Activated CD4-positive, alpha-beta T cell treated with anti-CD3 and anti-CD28 coated beads, Interleukin-2, Interleukin-4, amounts not matched to agents 100 ng/mL and 50 ng/mL, durations not matched to agents 16 hours and 8 hours (primary cell): ENCODE data around the gene SPPL2C.

Source experiments
- DNase-seq: peaks from one replicate; pipeline ENCODE4 v3.0.0-alpha.2; 2020; ENCODE audit warnings: low spot score

SPPL2C gene

DNA sequence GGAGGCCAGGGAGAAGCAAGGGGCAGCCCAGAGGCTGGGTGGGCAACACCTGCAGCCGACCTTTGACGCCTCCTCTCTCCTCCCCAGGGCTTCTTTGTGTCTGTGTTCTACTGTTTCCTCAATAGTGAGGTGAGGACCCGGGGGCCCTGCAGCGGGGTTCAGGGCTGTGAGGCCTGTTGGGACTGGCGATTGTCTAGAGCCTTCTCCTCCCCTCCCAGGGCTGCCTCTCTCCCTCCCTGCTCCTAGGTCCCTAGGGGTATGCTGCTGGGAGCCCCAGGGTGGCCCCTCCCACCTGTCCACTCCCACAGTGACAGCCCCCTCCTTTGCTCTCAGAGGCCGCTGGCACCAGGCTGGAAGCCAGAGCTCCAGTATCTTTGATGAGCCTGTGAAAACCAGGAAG is 10.8 kb upstream of the SPPL2C start:
- DNase-seq: no peak

- DNase-seq: no peak
Measured at GRCh38 chr17:45834471-45835396, 9.9 kb upstream of the SPPL2C start.

GRCh38 chr17:45835481-45835880 is 9.2 kb upstream of the SPPL2C start:
- no peak for DNase-seq

- no peak for DNase-seq
Measured at GRCh38 chr17:45836047-45837044, 8.3 kb upstream of the SPPL2C start.

- DNase-seq: no peak
Measured at GRCh38 chr17:45837187-45837586, 7.5 kb upstream of the SPPL2C start.

GRCh38 chr17:45837603-45838002 is 7.1 kb upstream of the SPPL2C start:
- DNase-seq: no peak

DNA sequence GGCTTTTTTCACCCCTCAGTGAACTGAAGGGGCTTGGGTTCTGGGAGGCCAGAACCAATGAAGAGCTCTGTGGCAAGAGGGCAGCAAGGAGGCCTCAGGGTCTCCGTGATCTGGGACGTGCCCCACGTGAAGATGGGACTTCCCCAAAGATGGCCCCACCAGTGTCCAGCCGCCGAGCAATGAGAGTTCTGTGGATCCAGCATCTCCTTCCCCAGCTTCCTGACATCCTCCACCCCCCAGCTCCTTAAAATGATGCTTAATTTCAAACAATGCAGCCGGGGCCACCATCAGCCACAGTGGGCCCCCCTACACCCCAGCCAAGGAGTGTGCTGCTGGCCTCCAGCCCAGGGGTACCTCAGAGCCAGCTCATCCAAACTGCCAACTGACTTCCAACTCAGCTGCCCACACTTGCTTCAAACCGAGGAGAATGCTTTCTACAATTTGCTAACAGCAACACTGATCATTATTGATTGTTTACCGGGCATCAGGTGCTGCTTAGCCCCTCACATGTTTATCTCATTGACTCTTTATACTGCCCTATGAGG is 5.9 kb upstream of the SPPL2C start:
- DNase-seq: no peak

- DNase-seq: no peak
Measured at GRCh38 chr17:45839442-45839841, 5.2 kb upstream of the SPPL2C start.

- DNase-seq: no peak
Measured at GRCh38 chr17:45841186-45841585, 3.5 kb upstream of the SPPL2C start.

GRCh38 chr17:45841883-45842525 is 2.7 kb upstream of the SPPL2C start:
- DNase-seq: no peak

GRCh38 chr17:45843722-45844121 is 959 bp upstream of the SPPL2C start:
- no peak for DNase-seq

DNA sequence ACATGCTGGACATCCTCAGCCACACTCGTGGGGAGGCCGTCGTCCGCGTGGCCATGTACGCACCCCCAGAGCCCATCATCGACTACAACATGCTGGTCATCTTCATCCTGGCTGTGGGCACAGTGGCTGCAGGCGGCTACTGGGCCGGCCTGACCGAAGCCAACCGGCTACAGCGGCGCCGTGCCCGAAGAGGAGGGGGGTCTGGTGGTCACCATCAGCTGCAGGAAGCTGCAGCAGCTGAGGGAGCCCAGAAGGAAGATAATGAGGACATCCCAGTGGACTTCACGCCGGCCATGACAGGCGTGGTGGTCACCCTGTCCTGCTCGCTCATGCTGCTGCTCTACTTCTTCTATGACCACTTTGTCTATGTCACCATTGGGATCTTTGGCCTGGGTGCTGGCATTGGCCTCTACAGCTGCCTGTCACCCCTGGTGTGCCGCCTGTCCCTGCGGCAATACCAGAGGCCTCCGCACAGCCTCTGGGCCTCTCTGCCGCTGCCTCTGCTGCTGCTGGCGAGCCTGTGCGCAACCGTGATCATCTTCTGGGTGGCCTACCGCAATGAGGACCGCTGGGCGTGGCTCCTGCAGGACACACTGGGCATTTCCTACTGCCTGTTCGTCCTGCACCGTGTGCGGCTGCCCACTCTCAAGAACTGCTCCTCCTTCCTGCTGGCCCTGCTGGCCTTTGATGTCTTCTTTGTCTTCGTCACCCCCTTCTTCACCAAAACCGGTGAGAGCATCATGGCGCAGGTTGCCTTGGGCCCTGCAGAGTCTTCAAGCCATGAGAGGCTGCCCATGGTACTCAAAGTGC is 900 bp downstream of the SPPL2C start:
- DNase-seq: no peak

DNA sequence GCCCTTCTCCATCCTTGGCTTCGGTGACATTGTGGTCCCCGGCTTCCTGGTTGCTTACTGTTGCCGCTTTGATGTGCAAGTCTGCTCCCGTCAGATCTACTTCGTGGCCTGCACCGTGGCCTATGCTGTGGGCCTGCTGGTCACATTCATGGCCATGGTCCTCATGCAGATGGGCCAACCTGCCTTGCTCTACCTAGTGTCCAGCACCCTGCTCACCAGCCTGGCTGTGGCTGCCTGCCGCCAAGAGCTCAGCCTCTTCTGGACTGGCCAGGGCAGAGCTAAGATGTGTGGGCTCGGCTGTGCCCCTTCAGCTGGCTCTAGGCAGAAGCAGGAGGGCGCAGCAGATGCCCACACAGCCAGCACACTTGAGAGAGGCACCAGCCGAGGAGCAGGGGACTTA is 1.5 kb downstream of the SPPL2C start:
- no peak for DNase-seq

DNA sequence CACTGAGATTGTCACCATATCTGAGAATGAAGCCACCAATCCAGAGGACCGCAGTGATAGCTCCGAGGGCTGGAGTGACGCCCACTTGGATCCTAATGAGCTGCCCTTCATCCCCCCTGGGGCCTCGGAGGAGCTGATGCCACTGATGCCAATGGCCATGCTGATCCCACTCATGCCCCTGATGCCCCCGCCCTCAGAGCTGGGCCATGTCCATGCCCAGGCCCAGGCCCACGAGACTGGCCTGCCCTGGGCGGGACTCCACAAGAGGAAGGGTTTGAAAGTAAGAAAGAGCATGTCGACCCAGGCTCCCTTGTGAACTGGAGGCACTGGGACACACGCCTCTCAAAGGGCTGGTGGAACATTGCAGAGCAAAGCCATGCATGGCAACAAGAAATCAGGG is 2.0 kb downstream of the SPPL2C start:
- DNase-seq: no peak

DNA sequence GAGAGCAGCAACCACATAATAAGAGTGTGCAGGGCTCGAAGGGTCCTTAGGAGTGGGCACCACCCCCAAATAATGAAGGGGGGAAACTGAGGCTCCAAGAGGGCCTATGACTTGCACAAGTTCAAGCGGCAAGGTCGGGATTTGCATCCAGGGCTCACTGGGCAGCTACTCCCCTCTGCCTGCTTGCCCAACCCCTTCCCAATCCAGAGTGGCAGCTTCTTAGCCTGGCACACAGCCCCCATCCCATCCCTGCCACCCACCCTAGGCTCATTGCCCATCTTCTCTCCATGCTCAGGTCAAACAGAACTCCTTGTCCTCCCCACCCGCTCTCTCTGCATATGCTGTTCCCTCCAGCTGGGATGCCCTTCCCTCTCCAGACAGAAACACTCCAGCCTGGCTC is 2.4 kb downstream of the SPPL2C start:
- no peak for DNase-seq

DNA sequence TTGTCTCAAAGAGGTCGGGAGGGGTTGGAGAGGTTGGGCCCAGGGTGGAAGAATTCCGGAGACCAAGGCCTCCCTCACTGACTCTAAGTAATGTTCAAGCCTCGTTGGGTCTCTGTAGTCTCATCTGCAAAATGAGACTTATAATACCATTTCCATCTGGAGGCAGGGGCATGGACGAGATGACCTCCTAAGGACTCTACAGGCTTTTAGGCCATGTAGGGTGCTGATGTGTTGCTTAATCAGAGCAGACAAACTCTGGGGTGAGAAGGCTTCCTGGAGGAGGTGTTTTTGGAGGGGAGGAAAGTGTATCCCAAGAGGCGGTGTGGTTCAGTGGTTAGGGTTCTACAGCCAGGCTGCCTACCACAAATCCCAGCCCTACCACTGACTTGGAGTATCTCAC is 3.1 kb downstream of the SPPL2C start:
- DNase-seq: no peak

- no peak for DNase-seq
Measured at GRCh38 chr17:45848405-45848804, 3.7 kb downstream of the SPPL2C start.

DNA sequence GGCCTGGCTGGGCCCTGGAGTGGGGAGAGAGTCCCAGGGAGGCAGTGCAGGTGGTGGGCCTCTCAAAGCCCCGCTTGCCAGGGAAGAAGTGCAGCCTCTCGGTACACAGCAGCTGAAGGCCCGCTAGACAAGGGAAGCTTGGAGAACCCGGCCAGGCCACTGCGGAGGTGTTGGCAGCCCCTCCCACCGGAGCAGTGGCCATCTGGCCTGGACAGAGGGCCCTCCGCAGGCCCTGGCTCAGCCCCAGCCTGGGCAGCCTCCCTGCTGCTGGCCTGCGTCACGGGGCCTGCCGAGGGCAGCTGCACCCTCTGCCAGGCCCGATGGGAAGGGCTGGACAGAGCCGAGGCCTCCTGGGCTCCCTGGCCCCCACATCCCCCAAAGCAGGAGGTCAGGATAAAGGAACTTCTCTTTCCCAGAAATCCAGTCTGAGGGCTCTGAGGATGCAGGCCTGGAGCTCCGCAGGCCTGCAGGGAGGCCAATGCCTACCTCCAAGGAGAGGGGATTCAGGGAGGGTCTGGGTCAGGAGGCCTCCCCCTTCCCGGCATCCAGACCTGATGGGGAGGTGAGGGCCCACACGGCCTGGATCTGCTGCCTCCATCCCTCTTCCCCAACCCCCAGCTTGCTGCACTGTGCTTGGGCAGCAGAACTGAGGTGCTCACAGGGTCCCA is 4.3 kb downstream of the SPPL2C start:
- DNase-seq: no peak

DNA sequence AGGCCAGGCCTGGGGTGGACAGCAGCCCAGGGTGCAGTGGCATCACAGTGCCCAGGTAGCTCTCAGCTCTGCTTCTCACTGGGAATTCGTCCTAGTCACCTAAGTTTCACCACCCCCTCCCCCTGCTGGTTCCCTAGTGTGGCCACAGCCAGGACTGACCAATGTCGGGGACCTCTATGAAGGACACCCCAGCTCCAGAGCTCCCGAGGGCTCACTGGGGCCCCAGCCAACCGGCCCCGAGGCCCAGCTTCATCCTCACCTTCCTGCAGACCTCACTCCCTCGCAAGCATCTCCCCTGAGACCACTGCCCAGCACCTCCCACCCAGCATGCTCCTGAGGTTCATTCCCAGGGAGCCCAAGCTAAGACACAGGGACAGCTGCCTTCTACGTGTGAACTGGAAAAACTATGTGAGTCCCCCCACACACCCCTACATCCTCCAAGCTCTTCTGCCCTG is 4.9 kb downstream of the SPPL2C start:
- no peak for DNase-seq

DNA sequence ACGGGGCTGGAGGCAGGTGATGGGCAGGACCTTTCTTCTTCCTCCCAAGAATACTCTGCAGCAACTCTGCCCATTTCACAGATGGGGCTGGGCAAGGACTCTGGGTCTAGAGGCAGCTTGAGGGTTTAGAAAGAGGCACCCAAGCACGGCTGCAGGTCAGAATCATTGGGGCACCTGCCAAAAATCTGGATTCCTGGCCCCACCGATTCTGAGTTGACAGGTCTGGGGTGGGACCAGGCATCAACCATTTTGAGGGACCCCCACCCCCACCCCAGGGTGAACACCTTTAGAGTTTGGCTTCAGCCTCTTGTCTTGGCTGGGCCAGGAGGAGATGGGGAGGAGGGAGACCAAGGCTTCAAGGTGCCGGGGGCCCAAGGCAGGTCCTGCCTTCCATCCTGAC is 5.3 kb downstream of the SPPL2C start:
- no peak for DNase-seq

- DNase-seq: no peak
Measured at GRCh38 chr17:45850468-45850867, 5.8 kb downstream of the SPPL2C start.
